Measurements from ENCODE around the gene TOM1L2. TPM values are rescaled to one million over a fixed set of nuclear protein-coding genes. Genes with fewer than 3 reads are reported as not detected.

TOM1L2 gene
- total RNA-seq, 1 experiment from 2014 or later, result 45.2 TPM

- in situ Hi-C loops (cut with HindIII; ENCODE audit: low pct_unique_long_range_greater_than_20kb, low sequenced_read_pairs) (no loop called here), intact Hi-C loops (cut with micrococcal nuclease; ENCODE audit: unreplicated experiment) (no loop called here)
- ChIA-PET CTCF (no interaction called here), POLR2A (no interaction called here)
- DNase-seq (ENCODE audit: low read depth, low spot score) (no peak), ATAC-seq (no peak)
- TF ChIP-seq, protein P1, sequence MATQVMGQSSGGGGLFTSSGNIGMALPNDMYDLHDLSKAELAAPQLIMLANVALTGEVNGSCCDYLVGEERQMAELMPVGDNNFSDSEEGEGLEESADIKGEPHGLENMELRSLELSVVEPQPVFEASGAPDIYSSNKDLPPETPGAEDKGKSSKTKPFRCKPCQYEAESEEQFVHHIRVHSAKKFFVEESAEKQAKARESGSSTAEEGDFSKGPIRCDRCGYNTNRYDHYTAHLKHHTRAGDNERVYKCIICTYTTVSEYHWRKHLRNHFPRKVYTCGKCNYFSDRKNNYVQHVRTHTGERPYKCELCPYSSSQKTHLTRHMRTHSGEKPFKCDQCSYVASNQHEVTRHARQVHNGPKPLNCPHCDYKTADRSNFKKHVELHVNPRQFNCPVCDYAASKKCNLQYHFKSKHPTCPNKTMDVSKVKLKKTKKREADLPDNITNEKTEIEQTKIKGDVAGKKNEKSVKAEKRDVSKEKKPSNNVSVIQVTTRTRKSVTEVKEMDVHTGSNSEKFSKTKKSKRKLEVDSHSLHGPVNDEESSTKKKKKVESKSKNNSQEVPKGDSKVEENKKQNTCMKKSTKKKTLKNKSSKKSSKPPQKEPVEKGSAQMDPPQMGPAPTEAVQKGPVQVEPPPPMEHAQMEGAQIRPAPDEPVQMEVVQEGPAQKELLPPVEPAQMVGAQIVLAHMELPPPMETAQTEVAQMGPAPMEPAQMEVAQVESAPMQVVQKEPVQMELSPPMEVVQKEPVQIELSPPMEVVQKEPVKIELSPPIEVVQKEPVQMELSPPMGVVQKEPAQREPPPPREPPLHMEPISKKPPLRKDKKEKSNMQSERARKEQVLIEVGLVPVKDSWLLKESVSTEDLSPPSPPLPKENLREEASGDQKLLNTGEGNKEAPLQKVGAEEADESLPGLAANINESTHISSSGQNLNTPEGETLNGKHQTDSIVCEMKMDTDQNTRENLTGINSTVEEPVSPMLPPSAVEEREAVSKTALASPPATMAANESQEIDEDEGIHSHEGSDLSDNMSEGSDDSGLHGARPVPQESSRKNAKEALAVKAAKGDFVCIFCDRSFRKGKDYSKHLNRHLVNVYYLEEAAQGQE (IDR thresholded peaks at IDR 0.05; ENCODE audit: insufficient read depth in 1 of 2, low read depth in 2 of 2, low read length in 1 of 2), result no peak
- no peak for TF ChIP-seq SIN3A (IDR thresholded peaks at IDR 0.05; ENCODE audit: borderline replicate concordance, insufficient read depth, low read depth, low read length)
- peaks cover 11% of the 10 kb centered on the region for H3K4me1 ChIP-seq (ENCODE audit: control insufficient read depth, insufficient read depth, low read length)
- no peaks in the 10 kb centered on the region for H3K27me3 ChIP-seq (ENCODE audit: control insufficient read depth, insufficient read depth, low read length)
- H3K36me3 ChIP-seq (ENCODE audit: control insufficient read depth, insufficient read depth, low read length), result no peaks in the 10 kb centered on the region
- no peaks in the 10 kb centered on the region for H3K9me3 ChIP-seq (ENCODE audit: control insufficient read depth, insufficient read depth, low read depth, low read length)
- no peak overlapping the region for H3K4me3 ChIP-seq (ENCODE audit: low read depth in 2 of 2, low read length in 2 of 2)
- H3K27ac ChIP-seq (ENCODE audit: low read length), result no peak overlapping the region
- TSS peak; percentile 43 for BruUV-seq (replicated peaks)
These were observed 118.3 kb downstream of the TOM1L2 start for GRCh38 chr17:17853811-17854447.

GRCh38 chr17:17852930-17853329 is 119.3 kb downstream of the TOM1L2 start:
- no peak for ATAC-seq
- ChIA-PET CTCF (no interaction called here), POLR2A (no interaction called here)
- in situ Hi-C loops (cut with HindIII; ENCODE audit: low pct_unique_long_range_greater_than_20kb, low sequenced_read_pairs) (no loop called here), intact Hi-C loops (cut with micrococcal nuclease; ENCODE audit: unreplicated experiment) (no loop called here)
- Histone ChIP-seq H3K4me1 (ENCODE audit: control insufficient read depth, insufficient read depth, low read length) (peaks cover 13% of the 10 kb centered on the region), H3K36me3 (ENCODE audit: control insufficient read depth, insufficient read depth, low read length) (no peaks in the 10 kb centered on the region), H3K9me3 (ENCODE audit: control insufficient read depth, insufficient read depth, low read depth, low read length) (no peaks in the 10 kb centered on the region), H3K4me3 (ENCODE audit: low read depth in 2 of 2, low read length in 2 of 2) (no peak overlapping the region), H3K27me3 (ENCODE audit: control insufficient read depth, insufficient read depth, low read length) (no peaks in the 10 kb centered on the region), H3K27ac (ENCODE audit: low read length) (no peak overlapping the region)
- no TSS peak for BruUV-seq (replicated peaks)
- TF ChIP-seq POLR2AphosphoS5 (IDR thresholded peaks at IDR 0.05; ENCODE audit: low read depth, low read length) (no peak), CTCF (IDR thresholded peaks at IDR 0.05) (no peak), SIN3A (IDR thresholded peaks at IDR 0.05; ENCODE audit: borderline replicate concordance, insufficient read depth, low read depth, low read length) (no peak), TCF7L2 (IDR thresholded peaks at IDR 0.05; ENCODE audit: low read depth, low read length) (no peak)
- TF ChIP-seq, protein P1 (IDR thresholded peaks at IDR 0.05; ENCODE audit: insufficient read depth in 1 of 2, low read depth in 2 of 2, low read length in 1 of 2), result no peak
- DNase-seq (ENCODE audit: low read depth, low spot score), result no peak

Data from Panc1 (cell line).